GM19193 (cell line): ENCODE data around the gene BMP8A.

Experiments
- POLR2A ChIP-seq: IDR thresholded peaks from 4 replicates; pipeline ENCODE4 v1.6.1; 2011; ENCODE audit not compliant: insufficient read depth, insufficient read length; ENCODE audit errors: extremely low read depth

The BMP8A gene

GRCh38 chr1:39478126-39478915 lies 13.1 kb upstream of the BMP8A start:
- no peak for TF ChIP-seq POLR2A

GRCh38 chr1:39481289-39481688 lies 10.1 kb upstream of the BMP8A start:
- no peak for TF ChIP-seq POLR2A

- TF ChIP-seq POLR2A = no peak
These were observed 8.2 kb upstream of the BMP8A start for GRCh38 chr1:39483276-39483675.

DNA sequence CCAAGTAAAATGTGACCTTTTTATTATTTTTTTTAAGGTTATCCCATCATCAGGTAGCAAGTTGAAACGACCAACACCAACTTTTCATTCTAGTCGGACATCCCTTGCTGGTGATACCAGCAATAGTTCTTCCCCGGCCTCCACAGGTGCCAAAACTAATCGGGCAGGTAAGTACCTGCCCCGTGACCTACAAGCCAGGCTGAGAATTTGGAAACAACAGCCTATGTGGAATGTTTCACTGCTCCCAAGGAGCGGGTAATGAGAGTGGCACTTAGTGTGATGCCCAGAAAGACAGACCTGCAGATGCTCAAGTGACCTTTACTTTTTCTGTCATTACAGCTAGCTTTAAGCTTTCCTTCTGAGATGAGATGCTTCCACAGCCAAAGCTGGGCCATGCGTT lies 6.9 kb upstream of the BMP8A start:
- no peak for TF ChIP-seq POLR2A

GRCh38 chr1:39485046-39485803 lies 6.2 kb upstream of the BMP8A start:
- no peak for TF ChIP-seq POLR2A

GRCh38 chr1:39488012-39488545 lies 3.4 kb upstream of the BMP8A start:
- TF ChIP-seq POLR2A = no peak

- TF ChIP-seq POLR2A = no peak
These were observed 2.5 kb upstream of the BMP8A start for GRCh38 chr1:39488793-39489566.

DNA sequence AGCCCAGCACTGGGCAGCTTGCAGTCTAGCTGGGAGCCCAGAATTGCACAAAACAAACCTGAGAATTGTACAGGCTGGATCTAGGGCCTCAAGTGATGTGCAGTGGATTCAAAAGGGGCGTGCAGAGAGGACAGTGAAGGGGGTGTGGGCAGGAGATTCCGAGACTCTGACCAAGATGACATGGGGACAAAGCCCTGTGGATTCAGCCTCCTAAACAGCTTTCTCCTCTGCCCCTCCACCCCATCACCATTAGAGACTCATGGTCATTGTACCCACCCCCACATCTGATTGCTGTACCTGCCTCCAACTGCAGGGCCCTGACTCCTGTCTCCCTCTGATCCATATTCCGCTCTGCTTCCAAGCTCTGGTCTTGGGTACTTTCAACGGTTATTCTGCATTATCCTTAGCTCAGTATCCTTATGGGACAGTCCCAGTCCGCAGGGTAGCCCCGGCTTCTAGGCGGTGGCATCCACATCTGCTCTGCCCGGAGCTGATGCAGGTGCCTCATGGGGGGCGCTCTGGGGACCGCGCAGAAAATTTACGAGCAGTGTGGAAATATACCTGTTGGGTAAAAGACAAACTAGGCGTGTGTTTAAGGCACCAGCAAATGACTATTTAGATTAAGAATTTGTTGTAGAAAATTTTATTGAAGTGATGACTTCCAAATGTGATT lies 1.7 kb upstream of the BMP8A start:
- no peak for TF ChIP-seq POLR2A

DNA sequence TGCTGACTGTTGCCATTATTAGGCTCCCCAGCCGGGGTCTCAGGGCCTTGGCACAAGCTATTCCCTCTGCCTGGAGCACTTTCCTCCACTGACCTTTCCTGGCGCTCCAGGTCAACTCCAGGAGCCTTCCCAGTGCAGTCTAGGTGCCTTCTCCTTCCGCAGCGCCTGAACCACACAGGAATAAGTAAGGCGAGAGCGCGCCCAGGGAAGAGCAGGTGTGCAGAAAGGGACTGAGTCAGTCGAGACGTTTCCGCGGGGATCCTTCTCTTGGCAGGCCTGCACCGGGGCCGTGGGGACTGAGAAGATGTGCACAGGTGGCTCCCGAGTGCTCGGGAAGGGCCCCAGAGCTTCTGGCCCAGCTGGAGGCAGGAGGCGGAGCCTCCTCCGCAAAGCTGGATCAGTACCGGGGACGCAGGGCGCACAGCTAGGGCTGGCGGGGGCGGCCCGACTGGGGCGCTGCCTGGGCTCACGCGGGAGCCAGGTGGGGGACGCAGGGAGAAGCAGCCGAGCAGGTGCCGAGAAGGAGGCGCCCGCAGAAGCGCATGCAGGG lies 765 bp upstream of the BMP8A start:
- no peak for TF ChIP-seq POLR2A

DNA sequence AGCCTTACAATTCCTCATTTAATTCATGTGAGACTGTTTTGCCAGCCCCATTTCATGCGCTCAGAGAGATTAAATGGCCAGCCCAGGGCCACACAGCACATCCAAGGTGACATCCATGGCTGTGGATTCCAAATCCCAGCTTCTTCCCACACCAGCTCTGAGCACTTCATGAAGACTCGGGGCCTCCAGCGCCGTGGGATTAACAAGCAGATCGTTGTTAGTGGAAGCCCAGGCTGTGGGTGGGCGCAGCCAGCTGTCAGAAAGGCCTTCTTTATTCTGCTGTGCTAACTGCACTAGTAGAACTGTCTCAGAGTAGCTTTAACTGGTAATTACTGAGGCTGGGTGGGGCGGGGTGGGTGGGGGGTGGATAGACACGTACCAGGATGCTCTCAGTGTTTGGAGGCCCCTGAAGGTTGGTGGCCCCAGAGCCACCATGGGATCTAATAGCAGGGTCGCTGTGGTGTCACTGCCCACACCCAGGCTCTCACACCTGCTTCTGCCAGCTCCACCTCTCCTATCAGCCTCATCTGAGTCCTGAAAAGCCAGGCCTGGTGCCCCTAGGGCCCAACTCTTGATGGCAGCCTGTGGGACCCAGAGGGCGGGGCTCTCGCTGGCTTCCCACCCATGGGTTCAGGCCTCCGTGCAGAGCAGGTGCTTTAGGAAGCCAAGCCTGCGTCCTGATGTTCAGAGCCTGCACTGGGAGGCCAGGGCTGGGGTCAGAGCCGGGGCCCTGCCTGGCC lies 3.4 kb downstream of the BMP8A start:
- no peak for TF ChIP-seq POLR2A

GRCh38 chr1:39497585-39497984 lies 6.1 kb downstream of the BMP8A start:
- no peak for TF ChIP-seq POLR2A

GRCh38 chr1:39499668-39500067 lies 8.2 kb downstream of the BMP8A start:
- no peak for TF ChIP-seq POLR2A

DNA sequence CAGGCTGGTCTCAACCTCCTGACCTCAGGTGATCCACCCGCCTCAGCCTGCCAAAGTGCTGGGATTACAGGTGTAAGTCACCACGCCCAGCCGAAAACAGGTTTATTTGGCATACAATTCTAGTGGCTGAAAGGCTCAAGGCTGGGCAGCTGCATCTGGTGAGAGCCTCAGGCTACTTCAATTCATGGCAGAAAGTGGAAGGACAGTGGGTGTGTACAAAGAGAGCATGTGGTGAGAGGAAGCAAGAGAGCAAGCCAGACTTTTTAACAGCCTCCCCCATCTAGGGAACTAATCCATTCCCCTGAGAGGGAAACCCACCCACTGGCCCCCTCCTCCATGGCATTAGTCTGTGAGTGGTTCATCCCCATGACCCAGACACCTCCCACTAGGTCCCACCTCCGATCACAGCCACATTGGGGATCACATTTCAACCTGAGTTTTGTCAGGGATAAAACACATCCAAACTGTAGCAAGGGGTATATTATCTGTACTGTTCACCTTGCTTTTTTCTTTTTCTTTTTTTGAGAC lies 9.5 kb downstream of the BMP8A start:
- no peak for TF ChIP-seq POLR2A

DNA sequence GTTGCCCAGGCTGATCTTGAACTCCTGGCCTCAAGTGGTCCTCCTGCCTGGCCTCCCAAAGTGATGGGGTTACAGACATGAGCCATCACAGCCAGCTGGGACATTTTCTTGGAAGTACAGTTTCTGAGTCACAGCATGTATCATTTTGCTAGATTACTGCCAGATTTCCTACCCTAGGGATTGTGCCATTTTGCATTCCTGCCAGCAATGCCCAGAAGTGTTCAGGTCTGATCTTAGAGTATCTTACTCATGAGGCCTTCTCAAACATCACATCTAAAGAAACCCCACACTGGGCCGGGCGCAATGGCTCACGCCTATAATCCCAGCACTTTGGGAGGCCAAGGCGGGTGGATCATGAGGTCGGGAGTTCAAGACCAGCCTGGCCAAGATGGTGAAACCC lies 10.2 kb downstream of the BMP8A start:
- no peak for TF ChIP-seq POLR2A

DNA sequence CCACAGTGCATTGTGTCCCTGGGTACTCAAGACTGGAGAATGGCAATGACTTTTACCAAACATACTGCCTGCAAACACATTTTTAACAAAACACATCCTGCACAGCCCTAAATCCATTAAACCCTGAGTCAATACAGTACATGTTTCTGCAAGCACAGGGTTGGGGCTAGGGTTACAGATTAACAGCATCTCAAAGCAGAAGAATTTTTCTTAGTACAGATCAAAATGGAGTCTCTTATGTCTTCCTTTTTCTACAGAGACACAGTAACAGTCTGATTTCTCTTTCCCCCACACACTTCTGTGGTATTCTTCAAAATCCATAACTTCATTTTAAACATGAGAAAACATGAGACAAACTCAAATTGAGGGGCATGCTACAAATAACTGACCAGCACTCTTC lies 13.9 kb downstream of the BMP8A start:
- TF ChIP-seq POLR2A = no peak
